ENCODE measurements around the gene CRTAP. TPM values are rescaled to one million over a fixed set of nuclear protein-coding genes. Genes with fewer than 3 reads are reported as not detected.

Gene CRTAP
- total RNA-seq, 1 donor from 2014 or later, result 127 TPM

GRCh38 chr3:33145221-33145900 lies 31.5 kb downstream of the CRTAP start:
- Histone ChIP-seq H3K27ac (no peak overlapping the region), H3K4me1 (peaks cover 3% of the 10 kb centered on the region), H3K36me3 (no peaks in the 10 kb centered on the region), H3K4me2 (no peak overlapping the region), H2AFZ (replicated peaks) (no peak overlapping the region), H3K9ac (no peak overlapping the region), H3K79me2 (ENCODE audit: low read depth) (no peaks in the 10 kb centered on the region), H3K9me3 (ENCODE audit: low read depth) (no peaks in the 10 kb centered on the region), H3K4me3 (no peak overlapping the region), H3F3A (ENCODE audit: low read depth) (no peaks in the 10 kb centered on the region), H4K20me1 (ENCODE audit: low read depth) (no peaks in the 10 kb centered on the region), H3K27me3 (no peaks in the 10 kb centered on the region)
- Mint-ChIP-seq H3K9me3 (no peaks in the 10 kb centered on the region), H3K4me3 (no peak overlapping the region), H3K27me3 (ENCODE audit: insufficient read depth, low read depth) (peaks cover 3% of the 10 kb centered on the region), H3K27ac (no peak overlapping the region), H3K4me1 (peaks cover 10% of the 10 kb centered on the region), H3K36me3 (peaks cover 12% of the 10 kb centered on the region)
- DNase-seq (ENCODE audit: low spot score), result no peak
- TF ChIP-seq EZH2 (IDR thresholded peaks at IDR 0.05), result no peak
- no peak for TF ChIP-seq CTCF (IDR thresholded peaks at IDR 0.05)
- no peak for TF ChIP-seq EZH2phosphoT487 (IDR thresholded peaks at IDR 0.05)

- H3K79me2 ChIP-seq (ENCODE audit: low read depth), result no peaks in the 10 kb centered on the region
- H2AFZ ChIP-seq (replicated peaks), result no peak overlapping the region
- H3F3A ChIP-seq (ENCODE audit: low read depth), result no peaks in the 10 kb centered on the region
- no peak for DNase-seq (ENCODE audit: low spot score)
- no peak overlapping the region for H3K4me2 ChIP-seq
- TF ChIP-seq EZH2 (IDR thresholded peaks at IDR 0.05) (no peak), CTCF (IDR thresholded peaks at IDR 0.05) (no peak), EZH2phosphoT487 (IDR thresholded peaks at IDR 0.05) (no peak)
- H3K36me3 ChIP-seq, result no peaks in the 10 kb centered on the region
- no peak overlapping the region for H3K4me3 ChIP-seq
- Mint-ChIP-seq H3K4me1 (peaks cover 3% of the 10 kb centered on the region), H3K9me3 (no peaks in the 10 kb centered on the region), H3K4me3 (no peak overlapping the region), H3K36me3 (peaks cover 12% of the 10 kb centered on the region), H3K27me3 (ENCODE audit: insufficient read depth, low read depth) (peaks cover 3% of the 10 kb centered on the region), H3K27ac (no peak overlapping the region)
- H4K20me1 ChIP-seq (ENCODE audit: low read depth), result no peaks in the 10 kb centered on the region
- H3K27me3 ChIP-seq, result no peaks in the 10 kb centered on the region
- no peaks in the 10 kb centered on the region for H3K4me1 ChIP-seq
- H3K9ac ChIP-seq, result no peak overlapping the region
- no peaks in the 10 kb centered on the region for H3K9me3 ChIP-seq (ENCODE audit: low read depth)
- H3K27ac ChIP-seq, result no peak overlapping the region
These were observed 32.2 kb downstream of the CRTAP start for GRCh38 chr3:33145901-33146580.

- Mint-ChIP-seq H3K9me3 (no peaks in the 10 kb centered on the region), H3K27ac (no peak overlapping the region), H3K27me3 (ENCODE audit: insufficient read depth, low read depth) (peaks cover 3% of the 10 kb centered on the region), H3K4me3 (no peak overlapping the region), H3K36me3 (peaks cover 5% of the 10 kb centered on the region), H3K4me1 (peaks cover 3% of the 10 kb centered on the region)
- no peak overlapping the region for H3K27ac ChIP-seq
- H3K4me3 ChIP-seq, result no peak overlapping the region
- no peak overlapping the region for H2AFZ ChIP-seq (replicated peaks)
- H3K4me2 ChIP-seq, result no peak overlapping the region
- no peaks in the 10 kb centered on the region for H4K20me1 ChIP-seq (ENCODE audit: low read depth)
- TF ChIP-seq CTCF (IDR thresholded peaks at IDR 0.05), result no peak
- H3K9me3 ChIP-seq (ENCODE audit: low read depth), result no peaks in the 10 kb centered on the region
- no peaks in the 10 kb centered on the region for H3K36me3 ChIP-seq
- no peaks in the 10 kb centered on the region for H3K79me2 ChIP-seq (ENCODE audit: low read depth)
- H3K9ac ChIP-seq, result no peak overlapping the region
- no peaks in the 10 kb centered on the region for H3F3A ChIP-seq (ENCODE audit: low read depth)
- DNase-seq (ENCODE audit: low spot score), result no peak
- no peaks in the 10 kb centered on the region for H3K27me3 ChIP-seq
- no peaks in the 10 kb centered on the region for H3K4me1 ChIP-seq
These were observed 33.1 kb downstream of the CRTAP start for GRCh38 chr3:33146791-33147445.

Measured in neural progenitor cell (in vitro differentiated cells).